GM12873 (cell line): ENCODE measurements around the gene ZBTB1.

Experiments
- TF ChIP-seq, protein P1 (sequence below): IDR thresholded peaks from 2 replicates; pipeline ENCODE4 v1.5.1; 2012; ENCODE audit warnings: low read depth, mild to moderate bottlenecking, moderate library complexity, low read length, control low read depth; ENCODE audit not compliant: insufficient read depth; ENCODE audit errors: missing control alignments

ZBTB1 gene

DNA sequence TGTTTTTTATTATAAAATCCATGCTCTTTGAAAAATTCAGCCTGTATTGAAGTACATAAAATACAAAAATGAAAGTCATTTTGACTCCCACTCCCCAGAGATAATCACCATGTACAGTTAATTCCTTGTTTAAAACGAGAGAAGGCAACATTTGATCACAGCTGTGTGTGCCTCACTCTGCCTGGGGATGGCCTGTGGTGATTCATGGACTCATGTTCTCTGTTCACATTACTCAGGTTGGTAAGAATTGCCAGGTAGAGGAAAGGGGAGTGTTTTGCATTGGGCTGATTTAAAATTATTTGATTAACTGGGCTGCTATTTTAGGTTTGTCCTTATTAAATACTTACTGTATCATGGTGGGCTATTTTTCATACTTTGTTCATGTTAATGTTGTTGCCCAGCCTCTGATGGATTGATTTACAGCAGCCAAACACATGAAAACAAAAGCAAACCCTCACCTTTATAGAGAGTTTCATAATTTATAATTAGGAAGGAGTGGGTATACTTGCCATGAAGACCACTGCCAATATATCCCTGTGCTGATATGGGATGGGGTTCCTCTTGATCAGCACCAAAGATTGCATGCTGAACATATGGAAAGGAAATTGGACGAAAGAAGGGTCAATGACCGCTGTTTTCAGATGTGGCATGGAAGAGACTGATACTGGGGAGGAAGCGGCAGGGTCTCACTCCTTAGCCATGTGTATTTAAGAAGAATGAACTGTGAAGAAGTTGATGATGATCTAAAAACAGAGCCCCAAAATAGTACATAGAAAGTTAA lies 3.0 kb downstream of the ZBTB1 start:
- TF ChIP-seq, protein P1, sequence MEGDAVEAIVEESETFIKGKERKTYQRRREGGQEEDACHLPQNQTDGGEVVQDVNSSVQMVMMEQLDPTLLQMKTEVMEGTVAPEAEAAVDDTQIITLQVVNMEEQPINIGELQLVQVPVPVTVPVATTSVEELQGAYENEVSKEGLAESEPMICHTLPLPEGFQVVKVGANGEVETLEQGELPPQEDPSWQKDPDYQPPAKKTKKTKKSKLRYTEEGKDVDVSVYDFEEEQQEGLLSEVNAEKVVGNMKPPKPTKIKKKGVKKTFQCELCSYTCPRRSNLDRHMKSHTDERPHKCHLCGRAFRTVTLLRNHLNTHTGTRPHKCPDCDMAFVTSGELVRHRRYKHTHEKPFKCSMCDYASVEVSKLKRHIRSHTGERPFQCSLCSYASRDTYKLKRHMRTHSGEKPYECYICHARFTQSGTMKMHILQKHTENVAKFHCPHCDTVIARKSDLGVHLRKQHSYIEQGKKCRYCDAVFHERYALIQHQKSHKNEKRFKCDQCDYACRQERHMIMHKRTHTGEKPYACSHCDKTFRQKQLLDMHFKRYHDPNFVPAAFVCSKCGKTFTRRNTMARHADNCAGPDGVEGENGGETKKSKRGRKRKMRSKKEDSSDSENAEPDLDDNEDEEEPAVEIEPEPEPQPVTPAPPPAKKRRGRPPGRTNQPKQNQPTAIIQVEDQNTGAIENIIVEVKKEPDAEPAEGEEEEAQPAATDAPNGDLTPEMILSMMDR: no peak

GRCh38 chr14:64508215-64508776 lies 3.7 kb downstream of the ZBTB1 start:
- TF ChIP-seq, protein P1: no peak

GRCh38 chr14:64509036-64509435 lies 4.5 kb downstream of the ZBTB1 start:
- TF ChIP-seq, protein P1: no peak

- TF ChIP-seq, protein P1: peak; percentile 89
Measured at GRCh38 chr14:64510825-64511671, 6.5 kb downstream of the ZBTB1 start.

GRCh38 chr14:64513271-64513670 lies 8.7 kb downstream of the ZBTB1 start:
- TF ChIP-seq, protein P1: no peak

- TF ChIP-seq, protein P1: no peak
Measured at GRCh38 chr14:64515053-64515452, 10.5 kb downstream of the ZBTB1 start.

GRCh38 chr14:64516969-64517368 lies 12.4 kb downstream of the ZBTB1 start:
- TF ChIP-seq, protein P1: no peak
